Loucy (cell line): ENCODE data around the gene GPR37.

Experiments
- H2AFZ ChIP-seq: fragments of 200-600 bp; sonication (generic); 2 replicates; pipeline ENCODE4 v1.6.0; 2016; ENCODE audit warnings: antibody characterized with exemption, mild to moderate bottlenecking, low read length, moderate library complexity
- H3F3A ChIP-seq: fragments of 200-600 bp; 2 replicates; pipeline ENCODE4 v1.6.0; 2016; ENCODE audit warnings: antibody characterized with exemption, low read depth, mild to moderate bottlenecking
- H3K27me3 ChIP-seq: fragments of 200-600 bp; sonication (generic); 2 replicates; pipeline ENCODE4 v1.6.1; 2014; ENCODE audit warnings: low read length, mild to moderate bottlenecking; ENCODE audit not compliant: insufficient read depth, poor library complexity, severe bottlenecking
- H3K36me3 ChIP-seq: fragments of 200-600 bp; sonication (generic); 2 replicates; pipeline ENCODE4 v1.6.1; 2016; ENCODE audit warnings: low read length; ENCODE audit not compliant: insufficient read depth
- H3K4me1 ChIP-seq: fragments of 200-600 bp; sonication (generic); 2 replicates; pipeline ENCODE4 v1.5.1; 2014; ENCODE audit warnings: low read length, mild to moderate bottlenecking; ENCODE audit not compliant: insufficient read depth, poor library complexity, severe bottlenecking
- H3K4me2 ChIP-seq: fragments of 200-600 bp; sonication (generic); 2 replicates; pipeline ENCODE4 v1.6.0; 2014; ENCODE audit warnings: antibody characterized with exemption, low read length, low read depth, mild to moderate bottlenecking; ENCODE audit not compliant: poor library complexity, severe bottlenecking
- H3K4me3 ChIP-seq: fragments of 200-600 bp; sonication (generic); 2 replicates; pipeline ENCODE4 v1.5.1; 2014; ENCODE audit warnings: low read length, mild to moderate bottlenecking, mixed read lengths; ENCODE audit not compliant: poor library complexity, severe bottlenecking
- H3K79me2 ChIP-seq: fragments of 200-600 bp; sonication (generic); 2 replicates; pipeline ENCODE4 v1.6.1; 2014; ENCODE audit warnings: low read length; ENCODE audit not compliant: insufficient read depth
- H3K9ac ChIP-seq: fragments of 200-600 bp; sonication (generic); 2 replicates; pipeline ENCODE4 v1.6.0; 2014; ENCODE audit warnings: mild to moderate bottlenecking, low read depth, low read length, moderate library complexity; ENCODE audit not compliant: poor library complexity, severe bottlenecking
- H3K9me2 ChIP-seq: fragments of 200-600 bp; sonication (generic); replicated peaks from 2 replicates; pipeline ENCODE4 v1.6.1; 2016; ENCODE audit warnings: low read depth, low read length, mixed read lengths
- H3K9me3 ChIP-seq: fragments of 200-600 bp; sonication (generic); 2 replicates; pipeline ENCODE4 v1.6.1; 2014; ENCODE audit warnings: mild to moderate bottlenecking, antibody characterized with exemption, low read length, low read depth; ENCODE audit not compliant: insufficient read depth
- H4K20me1 ChIP-seq: fragments of 200-600 bp; sonication (generic); 2 replicates; pipeline ENCODE4 v1.6.0; 2014; ENCODE audit warnings: antibody characterized with exemption, low read length, mild to moderate bottlenecking; ENCODE audit not compliant: insufficient read depth, poor library complexity, severe bottlenecking
- EZH2phosphoT487 ChIP-seq: fragments of 200-600 bp; IDR thresholded peaks from 2 replicates; pipeline ENCODE4 v1.6.1; 2018; ENCODE audit warnings: antibody characterized with exemption, mild to moderate bottlenecking, moderate library complexity, borderline replicate concordance
- TF ChIP-seq, protein P1 (sequence below): fragments of 200-600 bp; sonication (generic); conservative IDR thresholded peaks from 2 replicates; pipeline ENCODE4 v1.5.1; 2014; ENCODE audit warnings: mild to moderate bottlenecking, antibody characterized with exemption, low read length

GPR37 gene

DNA sequence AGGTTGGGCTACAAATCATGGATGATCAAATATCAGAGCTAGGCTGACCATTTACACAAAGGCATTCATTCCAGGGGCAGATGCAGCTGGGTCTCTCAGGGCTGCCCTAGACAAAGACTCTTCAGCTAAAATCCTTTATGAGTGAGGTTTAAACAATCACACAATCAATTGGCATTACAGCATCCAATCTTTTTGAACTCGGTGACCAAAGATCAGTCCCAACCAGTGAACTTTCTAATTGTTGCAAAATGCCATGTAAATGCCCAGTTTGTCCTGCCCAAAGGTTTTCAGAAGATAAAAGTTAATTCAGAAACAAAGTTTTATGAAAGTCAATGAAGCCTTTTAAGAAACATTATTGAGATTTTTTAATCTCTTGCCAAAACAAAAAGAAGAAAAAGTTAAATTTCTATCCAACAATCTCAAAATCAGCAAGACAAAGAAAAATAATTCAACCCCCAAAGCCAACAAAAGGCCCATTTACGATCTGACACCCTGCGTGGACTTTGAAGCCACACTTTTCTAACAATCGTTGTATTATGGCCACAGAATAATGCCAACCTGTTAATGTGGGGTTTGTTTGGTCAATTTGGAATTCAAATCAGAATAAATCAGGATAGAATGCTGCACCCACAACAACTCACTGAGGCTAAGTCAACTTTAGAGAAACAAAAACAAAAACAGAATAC is 40.9 kb downstream of the GPR37 start:
- no peaks in the 10 kb centered on the region for H3K4me1 ChIP-seq
- no peaks in the 10 kb centered on the region for H3K9me2 ChIP-seq
- H3K4me2 ChIP-seq: no peak overlapping the region
- no peak overlapping the region for H3K4me3 ChIP-seq
- no peaks in the 10 kb centered on the region for H3K27me3 ChIP-seq
- H3F3A ChIP-seq: no peaks in the 10 kb centered on the region
- no peaks in the 10 kb centered on the region for H3K9me3 ChIP-seq
- H3K36me3 ChIP-seq: no peaks in the 10 kb centered on the region
- TF ChIP-seq EZH2phosphoT487: no peak
- TF ChIP-seq, protein P1, sequence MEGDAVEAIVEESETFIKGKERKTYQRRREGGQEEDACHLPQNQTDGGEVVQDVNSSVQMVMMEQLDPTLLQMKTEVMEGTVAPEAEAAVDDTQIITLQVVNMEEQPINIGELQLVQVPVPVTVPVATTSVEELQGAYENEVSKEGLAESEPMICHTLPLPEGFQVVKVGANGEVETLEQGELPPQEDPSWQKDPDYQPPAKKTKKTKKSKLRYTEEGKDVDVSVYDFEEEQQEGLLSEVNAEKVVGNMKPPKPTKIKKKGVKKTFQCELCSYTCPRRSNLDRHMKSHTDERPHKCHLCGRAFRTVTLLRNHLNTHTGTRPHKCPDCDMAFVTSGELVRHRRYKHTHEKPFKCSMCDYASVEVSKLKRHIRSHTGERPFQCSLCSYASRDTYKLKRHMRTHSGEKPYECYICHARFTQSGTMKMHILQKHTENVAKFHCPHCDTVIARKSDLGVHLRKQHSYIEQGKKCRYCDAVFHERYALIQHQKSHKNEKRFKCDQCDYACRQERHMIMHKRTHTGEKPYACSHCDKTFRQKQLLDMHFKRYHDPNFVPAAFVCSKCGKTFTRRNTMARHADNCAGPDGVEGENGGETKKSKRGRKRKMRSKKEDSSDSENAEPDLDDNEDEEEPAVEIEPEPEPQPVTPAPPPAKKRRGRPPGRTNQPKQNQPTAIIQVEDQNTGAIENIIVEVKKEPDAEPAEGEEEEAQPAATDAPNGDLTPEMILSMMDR: no peak
- no peak overlapping the region for H3K9ac ChIP-seq
- H4K20me1 ChIP-seq: no peaks in the 10 kb centered on the region
- H2AFZ ChIP-seq: no peak overlapping the region
- H3K79me2 ChIP-seq: no peaks in the 10 kb centered on the region

DNA sequence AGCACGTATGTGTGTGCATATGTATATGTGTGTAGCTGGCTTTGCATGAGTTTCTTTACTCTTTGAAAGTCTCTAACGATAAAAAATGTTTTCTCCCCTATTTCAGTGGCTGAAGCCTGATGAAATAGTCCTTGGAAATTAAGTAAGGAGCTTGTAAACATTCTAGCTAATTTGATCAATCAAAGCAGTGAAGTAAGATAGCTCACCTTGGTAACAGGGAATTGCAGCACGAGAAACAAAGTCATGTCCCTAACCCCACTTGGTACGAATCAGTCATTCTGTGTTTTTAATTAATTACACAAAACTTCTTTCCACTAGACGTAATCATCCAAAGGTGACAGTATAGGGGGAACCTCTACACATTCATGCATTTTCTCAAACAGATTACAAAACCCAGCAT is 41.5 kb downstream of the GPR37 start:
- no peaks in the 10 kb centered on the region for H3K9me2 ChIP-seq
- no peaks in the 10 kb centered on the region for H3K79me2 ChIP-seq
- H4K20me1 ChIP-seq: no peaks in the 10 kb centered on the region
- no peak overlapping the region for H3K4me3 ChIP-seq
- no peak overlapping the region for H2AFZ ChIP-seq
- TF ChIP-seq EZH2phosphoT487: no peak
- TF ChIP-seq, protein P1: no peak
- H3K27me3 ChIP-seq: no peaks in the 10 kb centered on the region
- H3K36me3 ChIP-seq: no peaks in the 10 kb centered on the region
- H3K9ac ChIP-seq: no peak overlapping the region
- H3K4me1 ChIP-seq: no peaks in the 10 kb centered on the region
- H3F3A ChIP-seq: no peaks in the 10 kb centered on the region
- H3K4me2 ChIP-seq: no peak overlapping the region
- no peaks in the 10 kb centered on the region for H3K9me3 ChIP-seq

DNA sequence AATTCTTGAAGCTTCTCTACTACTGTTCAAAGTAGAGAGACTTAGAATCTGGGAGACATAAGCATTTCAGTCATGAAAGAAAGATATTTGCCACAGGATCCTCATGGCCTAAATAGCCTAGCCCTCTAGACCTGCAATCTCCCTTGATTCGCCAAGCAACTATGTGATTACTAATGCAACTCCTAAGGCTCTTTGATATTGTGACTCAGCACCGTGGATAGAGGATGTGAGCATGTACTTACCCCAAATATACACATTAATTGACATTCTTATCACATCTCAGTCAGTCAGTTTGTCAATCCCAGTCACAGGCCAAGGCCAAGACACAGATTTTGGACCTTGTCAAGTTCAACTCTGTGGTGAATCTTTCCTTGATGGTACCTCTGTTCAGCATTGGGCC is 42.6 kb downstream of the GPR37 start:
- Histone ChIP-seq H2AFZ (no peak overlapping the region), H3K9me2 (no peaks in the 10 kb centered on the region), H3K9me3 (no peaks in the 10 kb centered on the region), H3K4me2 (no peak overlapping the region), H3K4me1 (no peaks in the 10 kb centered on the region), H4K20me1 (no peaks in the 10 kb centered on the region), H3K27me3 (no peaks in the 10 kb centered on the region), H3K36me3 (no peaks in the 10 kb centered on the region), H3K9ac (no peak overlapping the region), H3F3A (no peaks in the 10 kb centered on the region), H3K79me2 (no peaks in the 10 kb centered on the region), H3K4me3 (no peak overlapping the region)
- TF ChIP-seq, protein P1: no peak
- no peak for TF ChIP-seq EZH2phosphoT487
